Measurements from ENCODE around the gene NUP58.
"Not testable (repeated sequence)": the region's sequence is repeated elsewhere in the genome, so short reads cannot be mapped to it uniquely, and the experiment has no call there.

Gene NUP58

DNA sequence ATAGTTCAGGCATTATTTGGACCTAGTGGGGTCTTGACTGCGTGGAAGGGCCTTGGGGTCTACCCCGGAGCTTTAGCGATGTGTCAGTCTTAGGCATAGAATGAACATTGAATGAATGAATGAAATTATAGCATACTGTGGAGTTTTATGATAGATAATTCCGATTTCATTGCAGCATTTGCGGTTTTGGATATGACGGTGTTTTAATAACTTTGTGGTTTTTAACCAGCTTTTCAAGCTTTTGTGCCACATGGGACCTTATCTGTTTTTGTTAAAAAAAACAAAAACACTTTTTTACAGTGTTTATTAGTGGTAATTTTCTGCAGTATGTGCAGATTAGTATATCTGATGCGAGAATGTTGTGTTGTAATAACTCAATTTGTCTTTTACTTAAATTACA, 696 bp downstream of the NUP58 start:
- DNase-seq (ENCODE audit: low spot score) = no peak

DNA sequence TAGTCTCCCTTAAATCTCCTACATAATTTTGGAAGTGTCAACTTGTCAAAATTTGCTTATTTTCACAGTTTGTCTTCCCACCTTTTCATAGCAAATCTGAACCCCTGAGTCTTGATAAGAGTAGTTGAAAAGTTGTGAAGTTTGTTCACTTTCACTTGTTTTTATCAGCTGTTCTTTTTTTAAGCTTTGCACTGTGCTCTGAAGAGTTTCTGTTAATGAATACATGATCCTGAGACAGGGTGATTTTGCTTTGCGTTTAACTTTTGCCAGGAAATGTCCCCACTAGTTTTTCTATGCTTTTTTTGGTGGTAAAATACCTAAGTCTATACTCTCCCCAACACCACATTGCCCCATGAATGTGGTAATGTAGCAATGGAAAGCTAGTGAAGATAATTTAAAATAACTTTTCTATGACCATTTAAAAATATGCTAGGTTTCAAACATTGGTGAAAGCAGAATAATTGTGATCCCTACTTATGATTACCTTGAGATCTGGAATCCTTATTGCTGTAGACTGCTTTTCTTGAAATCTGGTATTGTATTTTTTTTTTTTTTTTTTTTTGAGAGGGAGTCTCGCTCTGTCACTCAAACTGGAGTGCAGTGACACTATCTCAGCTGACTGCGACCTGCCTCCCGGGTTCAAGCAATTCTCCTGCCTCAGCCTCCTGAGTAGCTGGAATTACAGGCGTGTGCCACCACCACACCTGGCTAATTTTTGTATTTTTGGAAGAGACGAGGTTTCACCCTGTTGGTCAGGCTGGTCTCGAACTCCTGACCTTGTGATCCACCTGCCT, 5.4 kb downstream of the NUP58 start:
- no peak for DNase-seq (ENCODE audit: low spot score)

GRCh38 chr13:25310891-25311290, 9.5 kb downstream of the NUP58 start:
- DNase-seq (ENCODE audit: low spot score) = no peak

GRCh38 chr13:25318946-25319345, 17.5 kb downstream of the NUP58 start:
- DNase-seq (ENCODE audit: low spot score) = not testable (repeated sequence)

- DNase-seq (ENCODE audit: low spot score) = no peak
These were observed 18.3 kb downstream of the NUP58 start for GRCh38 chr13:25319771-25320170.

DNA sequence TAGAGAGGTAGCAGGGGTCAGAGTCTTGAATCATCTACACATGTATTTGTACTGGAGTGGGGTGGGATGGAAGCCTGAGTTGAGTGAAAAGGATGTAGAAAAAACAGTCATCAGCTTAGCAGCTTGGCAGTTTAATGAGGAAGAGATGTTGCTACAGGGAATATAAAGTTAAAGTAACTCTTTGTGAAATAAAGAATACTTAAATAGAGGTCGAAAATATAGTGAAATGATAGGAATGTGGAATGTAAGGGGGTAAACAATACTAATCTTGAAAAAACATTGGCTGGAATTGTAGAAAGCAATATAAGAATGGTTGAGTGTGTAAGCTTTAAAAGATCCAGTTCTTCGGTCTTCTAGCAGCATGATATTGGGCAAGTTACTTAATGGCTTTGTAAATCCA, 22.7 kb downstream of the NUP58 start:
- DNase-seq (ENCODE audit: low spot score) = no peak

GRCh38 chr13:25329706-25330105, 28.3 kb downstream of the NUP58 start:
- DNase-seq (ENCODE audit: low spot score) = no peak

- no peak for DNase-seq (ENCODE audit: low spot score)
These were observed 29.1 kb downstream of the NUP58 start for GRCh38 chr13:25330541-25330940.

DNA sequence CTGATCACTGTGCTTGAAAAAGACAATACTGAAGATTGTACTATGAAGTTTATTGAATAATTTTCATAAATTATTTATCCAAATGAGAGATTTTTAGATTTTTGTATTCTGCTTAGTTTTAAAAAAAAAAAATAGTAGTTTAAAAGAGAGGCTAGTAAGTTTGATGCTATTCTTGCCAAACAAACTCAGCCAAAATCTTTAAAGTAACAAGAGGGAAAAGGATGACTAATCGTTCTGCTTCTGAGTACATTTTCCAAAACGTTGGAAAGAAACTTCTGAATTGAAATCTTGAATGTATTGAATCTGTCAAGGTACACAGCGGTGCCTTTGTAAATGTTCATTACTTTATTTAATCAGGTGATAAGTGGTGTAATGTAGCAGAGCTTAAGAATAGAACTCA, 34.4 kb downstream of the NUP58 start:
- no peak for DNase-seq (ENCODE audit: low spot score)

- DNase-seq (ENCODE audit: low spot score) = no peak
These were observed 44.2 kb downstream of the NUP58 start for GRCh38 chr13:25345576-25345975.

- no peak for DNase-seq (ENCODE audit: low spot score)
These were observed 45.7 kb downstream of the NUP58 start for GRCh38 chr13:25347151-25347550.

DNA sequence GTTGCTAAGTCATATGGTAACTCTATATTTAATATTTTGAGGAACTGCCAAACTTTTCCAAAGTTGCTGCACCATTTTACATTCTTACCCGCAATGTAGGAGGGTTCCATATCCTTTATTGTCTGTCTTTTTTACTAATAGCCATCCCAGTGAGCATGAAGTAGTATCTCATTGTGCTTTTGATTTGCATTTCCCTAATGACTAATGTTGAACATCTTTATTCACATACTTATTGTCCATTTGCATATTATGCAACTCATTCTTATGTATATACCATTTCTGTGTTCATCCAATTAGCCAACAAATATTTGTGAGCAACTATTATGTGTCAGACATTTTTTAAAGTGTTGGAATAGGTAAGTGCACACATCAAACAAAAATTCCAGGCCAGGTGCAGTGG, 50.0 kb downstream of the NUP58 start:
- no peak for DNase-seq (ENCODE audit: low spot score)

DNA sequence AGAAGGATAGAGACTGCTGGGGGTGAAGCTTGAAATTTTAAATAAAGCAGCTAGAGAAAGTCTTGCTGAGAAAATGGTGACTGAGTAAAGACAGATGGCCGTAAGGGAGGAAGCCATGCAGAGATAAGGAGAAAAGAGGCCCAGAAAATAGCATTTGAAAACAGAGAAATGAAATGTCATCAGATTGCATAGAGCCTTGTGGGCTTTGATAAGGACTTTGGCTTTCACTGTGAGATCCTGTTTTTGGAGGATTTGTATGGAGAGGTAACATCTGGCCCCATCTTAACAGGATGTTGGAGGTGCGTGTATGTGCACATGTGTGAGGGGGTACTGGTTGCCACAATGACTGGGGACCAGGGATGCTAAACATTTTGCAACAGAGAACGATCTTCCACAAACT, 50.8 kb downstream of the NUP58 start:
- no peak for DNase-seq (ENCODE audit: low spot score)

DNA sequence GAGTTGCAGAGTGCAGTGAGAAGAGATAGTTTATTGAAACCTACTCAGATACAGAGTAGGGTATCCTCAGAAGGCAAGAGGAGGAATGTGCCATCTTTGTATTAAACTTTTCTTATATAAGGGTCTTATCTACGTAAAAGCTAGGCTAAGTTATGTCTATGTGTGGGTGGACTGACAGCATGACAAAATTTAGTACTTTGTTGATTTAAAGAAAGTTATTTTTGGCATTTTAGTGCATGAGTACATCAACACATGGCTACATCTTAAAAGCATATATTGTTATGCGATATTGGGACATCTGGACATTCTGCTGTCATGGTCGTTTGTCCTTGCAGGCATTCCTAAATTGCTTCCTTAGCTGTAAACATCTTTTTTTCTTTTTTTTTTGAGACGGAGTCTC, 51.4 kb downstream of the NUP58 start:
- DNase-seq (ENCODE audit: low spot score) = no peak

GRCh38 chr13:25353344-25353743, 51.9 kb downstream of the NUP58 start:
- DNase-seq (ENCODE audit: low spot score) = no peak

DNA sequence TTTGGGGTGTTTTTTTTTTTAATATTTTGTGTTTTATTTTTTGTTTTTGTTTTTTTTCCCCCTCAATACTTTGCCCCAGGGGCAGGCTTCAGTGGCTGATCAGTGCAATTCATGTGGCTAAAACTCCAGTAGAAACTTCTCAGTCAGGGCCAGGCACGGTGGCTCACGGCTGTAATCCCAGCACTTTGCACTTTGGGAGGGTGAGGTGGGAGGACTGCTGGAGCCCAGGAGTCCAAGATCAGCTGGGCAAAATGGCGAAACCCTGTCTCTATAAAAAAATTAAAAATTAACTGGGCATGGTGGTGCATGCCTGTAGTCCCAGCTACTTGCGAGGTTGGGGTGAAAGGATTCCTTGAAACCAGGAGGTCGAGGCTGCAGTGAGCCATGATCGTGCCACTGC, 53.0 kb downstream of the NUP58 start:
- DNase-seq (ENCODE audit: low spot score) = no peak

GRCh38 chr13:25360443-25360842, 59.0 kb downstream of the NUP58 start:
- not testable (repeated sequence) for DNase-seq (ENCODE audit: low spot score)

GRCh38 chr13:25365720-25366235, 64.4 kb downstream of the NUP58 start:
- no peak for DNase-seq (ENCODE audit: low spot score)

GRCh38 chr13:25371158-25371874, 69.9 kb downstream of the NUP58 start:
- no peak for DNase-seq (ENCODE audit: low spot score)

DNA sequence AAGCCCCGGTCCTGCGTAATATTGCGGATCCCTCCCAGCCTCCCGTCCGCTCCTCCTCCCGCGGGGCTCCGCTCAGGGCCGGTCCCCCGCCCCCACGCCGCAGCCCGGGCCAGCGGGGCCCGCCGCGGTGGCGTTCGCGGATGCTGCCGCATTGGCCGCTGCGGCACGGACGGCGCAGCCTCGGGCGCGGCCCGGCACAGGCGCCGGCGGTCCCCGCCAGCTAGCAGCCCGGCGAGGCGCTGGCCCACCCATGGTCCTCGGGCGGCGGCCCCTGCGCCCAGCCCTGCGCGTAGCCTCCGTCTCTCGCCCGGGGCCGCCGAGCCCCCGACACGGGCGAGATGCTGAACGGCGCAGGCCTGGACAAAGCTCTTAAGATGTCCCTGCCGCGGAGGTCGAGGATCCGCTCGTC, 70.5 kb downstream of the NUP58 start, which contains the start of gene ATP8A2:
TSS of gene ATP8A2 (plus strand) at position 100 of the 409 bp plus-strand sequence. CDS start at position 339, 239 bp downstream.
- no peak for DNase-seq (ENCODE audit: low spot score)

- DNase-seq (ENCODE audit: low spot score) = peak; percentile 15
These were observed 71.1 kb downstream of the NUP58 start for GRCh38 chr13:25372284-25373081.

- peak; percentile 59 for DNase-seq (ENCODE audit: low spot score)
These were observed 74.4 kb downstream of the NUP58 start for GRCh38 chr13:25375727-25376358.

Measured in Ammon's horn (tissue), 1 donor.